Coronary artery (tissue), 2 donors: Measurements from ENCODE around the gene EFNB2.

Source experiments
- DNase-seq: peaks from one replicate; pipeline ENCODE4 v3.0.0-alpha.2; 2017; ENCODE audit warnings: low spot score
- H3K27ac ChIP-seq, 2 donors: fragments of 200-600 bp; sonication (generic); one replicate each; pipeline ENCODE4 v1.5.1; 2016 to 2019
- H3K4me3 ChIP-seq: fragments of 200-600 bp; sonication (generic); 2 replicates; pipeline ENCODE4 v1.5.1; 2016; ENCODE audit warnings: mild to moderate bottlenecking, moderate library complexity
- TF ChIP-seq, protein P1 (sequence below): fragments of 200-600 bp; sonication (generic); IDR thresholded peaks from one replicate; pipeline ENCODE4 v1.5.1; 2019; ENCODE audit warnings: antibody characterized with exemption

Gene EFNB2

DNA sequence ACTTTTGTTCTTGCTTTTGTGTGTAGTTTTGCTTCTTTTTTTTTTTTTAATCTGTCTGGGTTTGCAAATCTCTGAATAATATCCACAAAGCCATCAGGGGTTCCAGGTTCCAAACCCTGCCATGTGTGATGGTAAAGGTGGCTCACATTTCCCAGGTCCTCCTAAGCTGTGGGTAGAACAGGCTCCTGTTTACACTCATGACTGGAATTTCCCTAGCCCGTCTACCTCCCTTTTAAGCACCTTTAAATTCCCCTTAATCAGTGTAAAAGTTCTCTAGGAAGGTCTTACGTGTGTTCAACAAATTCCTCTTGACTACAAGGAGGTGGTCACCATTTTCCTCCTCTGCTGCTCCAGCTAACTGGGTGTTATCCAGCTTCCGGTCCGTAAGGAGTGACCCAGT, 62.8 kb downstream of the EFNB2 start:
- TF ChIP-seq, protein P1, sequence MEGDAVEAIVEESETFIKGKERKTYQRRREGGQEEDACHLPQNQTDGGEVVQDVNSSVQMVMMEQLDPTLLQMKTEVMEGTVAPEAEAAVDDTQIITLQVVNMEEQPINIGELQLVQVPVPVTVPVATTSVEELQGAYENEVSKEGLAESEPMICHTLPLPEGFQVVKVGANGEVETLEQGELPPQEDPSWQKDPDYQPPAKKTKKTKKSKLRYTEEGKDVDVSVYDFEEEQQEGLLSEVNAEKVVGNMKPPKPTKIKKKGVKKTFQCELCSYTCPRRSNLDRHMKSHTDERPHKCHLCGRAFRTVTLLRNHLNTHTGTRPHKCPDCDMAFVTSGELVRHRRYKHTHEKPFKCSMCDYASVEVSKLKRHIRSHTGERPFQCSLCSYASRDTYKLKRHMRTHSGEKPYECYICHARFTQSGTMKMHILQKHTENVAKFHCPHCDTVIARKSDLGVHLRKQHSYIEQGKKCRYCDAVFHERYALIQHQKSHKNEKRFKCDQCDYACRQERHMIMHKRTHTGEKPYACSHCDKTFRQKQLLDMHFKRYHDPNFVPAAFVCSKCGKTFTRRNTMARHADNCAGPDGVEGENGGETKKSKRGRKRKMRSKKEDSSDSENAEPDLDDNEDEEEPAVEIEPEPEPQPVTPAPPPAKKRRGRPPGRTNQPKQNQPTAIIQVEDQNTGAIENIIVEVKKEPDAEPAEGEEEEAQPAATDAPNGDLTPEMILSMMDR, result no peak
- no peak for DNase-seq
- Histone ChIP-seq H3K27ac (no peak overlapping the region), H3K4me3 (no peak overlapping the region)

DNA sequence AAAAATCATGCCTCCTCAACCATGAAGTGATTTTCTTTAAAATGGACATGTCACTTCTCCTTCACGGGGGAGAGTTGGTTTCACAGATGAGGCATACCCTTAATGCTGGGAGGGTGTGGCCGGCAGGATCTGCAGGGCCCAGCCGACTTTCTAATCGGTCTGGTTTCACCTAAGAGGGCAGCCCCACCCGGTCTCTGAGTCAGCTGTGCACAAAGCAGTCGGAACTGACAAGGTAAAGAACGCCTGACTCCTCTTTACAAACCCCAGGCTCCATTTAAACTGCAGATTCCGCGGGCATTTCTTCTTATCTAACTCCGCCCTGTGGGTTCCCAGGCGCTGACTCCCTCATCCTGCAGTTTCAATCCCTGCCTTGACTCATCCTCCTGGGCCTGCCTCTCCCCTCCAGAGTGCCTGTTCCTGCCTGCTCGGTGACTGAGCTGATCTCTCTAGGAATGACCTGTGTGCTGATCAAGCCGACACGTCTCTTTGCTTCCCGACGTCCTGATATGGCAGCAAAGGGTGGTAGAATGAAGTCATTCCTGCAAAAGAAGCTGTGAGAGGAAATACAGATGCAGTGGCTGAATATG, 63.4 kb downstream of the EFNB2 start:
- peak overlapping the region; percentile 41 for H3K4me3 ChIP-seq
- TF ChIP-seq, protein P1, result no peak
- no peak for DNase-seq

DNA sequence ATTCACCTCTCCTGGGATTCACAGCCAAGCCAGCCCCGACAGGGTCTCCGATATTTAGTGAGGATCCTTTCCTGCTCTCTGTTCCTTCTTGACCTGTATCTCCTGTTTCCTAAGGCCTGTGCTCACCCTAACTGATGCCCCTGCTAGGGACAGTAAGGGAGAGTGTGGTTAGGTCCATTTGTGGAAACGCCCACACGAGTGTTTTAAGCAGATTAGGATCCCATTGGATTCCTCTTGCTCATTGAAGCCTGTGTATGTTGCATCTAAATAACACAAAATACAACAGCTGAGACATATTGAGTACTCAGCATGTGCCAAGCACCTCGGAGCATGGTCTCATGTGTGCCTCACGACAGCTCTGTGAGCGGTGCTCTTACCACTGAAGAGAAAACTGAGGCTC, 64.9 kb downstream of the EFNB2 start:
- Histone ChIP-seq H3K4me3 (no peak overlapping the region), H3K27ac (no peak overlapping the region)
- peak; percentile 43 for DNase-seq
- TF ChIP-seq, protein P1, result no peak

More for the DNA sequence above, 63.4 kb downstream of the EFNB2 start:
- no peak overlapping the region for H3K27ac ChIP-seq

DNA sequence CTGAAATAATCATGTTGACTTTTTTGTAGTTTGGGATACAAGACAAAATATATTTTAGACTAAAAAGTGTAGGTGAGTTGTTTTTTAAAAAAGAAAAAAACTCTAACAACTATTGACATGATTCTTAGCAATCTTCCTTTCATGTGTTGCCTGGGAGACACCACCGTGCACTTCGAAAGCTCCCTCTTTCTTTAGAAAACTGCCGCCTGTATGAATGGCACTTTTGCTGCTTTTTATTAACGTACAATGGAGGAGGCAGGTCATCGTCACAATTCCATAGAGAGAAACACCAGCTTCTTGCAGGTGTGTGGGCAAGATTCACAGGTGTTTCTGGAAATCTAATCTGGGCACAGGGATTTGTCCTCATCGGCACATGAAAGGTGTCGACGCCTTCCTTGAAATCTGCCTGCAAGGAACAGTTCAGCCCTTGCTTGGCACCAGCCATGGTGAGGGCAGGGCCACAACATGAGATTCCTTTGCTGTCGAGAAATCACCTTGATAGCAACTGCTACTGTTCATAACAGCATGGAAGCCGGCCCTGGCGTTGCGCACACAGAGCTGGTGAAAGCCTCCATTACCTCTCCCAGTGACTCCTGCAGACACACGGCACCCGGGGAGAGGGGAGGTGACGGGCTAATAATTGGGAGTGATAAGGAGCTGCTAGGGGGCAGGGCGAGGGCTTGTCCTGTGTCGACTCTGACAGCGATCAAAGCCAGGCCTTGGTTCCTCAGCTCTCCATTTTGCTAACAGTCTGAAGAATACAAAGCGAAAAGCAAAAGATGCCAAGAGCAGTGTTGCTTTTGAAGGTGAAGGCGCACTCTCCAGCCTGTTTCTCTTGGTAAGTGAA, 66.5 kb downstream of the EFNB2 start:
- no peak overlapping the region for H3K27ac ChIP-seq
- no peak overlapping the region for H3K4me3 ChIP-seq
- peak; percentile 43 for DNase-seq
- TF ChIP-seq, protein P1, result no peak

DNA sequence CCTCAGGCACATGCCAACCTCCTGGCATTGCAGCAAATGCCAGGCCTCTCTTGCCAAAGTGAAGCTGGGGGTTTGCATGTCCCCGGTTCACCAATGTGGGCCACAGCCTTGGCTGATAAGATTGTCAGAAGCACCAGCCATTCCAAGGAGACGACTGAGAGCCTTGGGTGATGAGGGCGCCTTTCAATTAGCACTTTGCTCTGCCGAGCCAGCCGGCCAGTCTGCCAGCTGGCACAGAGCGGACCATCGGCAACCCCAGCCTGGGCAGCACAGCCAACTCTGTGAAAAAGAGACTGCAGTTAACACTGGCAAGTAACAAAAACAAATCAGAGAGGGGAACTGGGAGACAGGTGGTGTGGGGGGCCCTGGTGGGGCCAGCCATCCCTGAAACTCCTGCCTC, 67.3 kb downstream of the EFNB2 start:
- Histone ChIP-seq H3K27ac (no peak overlapping the region), H3K4me3 (peak overlapping the region; percentile 44)
- TF ChIP-seq, protein P1, result no peak
- peak; percentile 66 for DNase-seq

DNA sequence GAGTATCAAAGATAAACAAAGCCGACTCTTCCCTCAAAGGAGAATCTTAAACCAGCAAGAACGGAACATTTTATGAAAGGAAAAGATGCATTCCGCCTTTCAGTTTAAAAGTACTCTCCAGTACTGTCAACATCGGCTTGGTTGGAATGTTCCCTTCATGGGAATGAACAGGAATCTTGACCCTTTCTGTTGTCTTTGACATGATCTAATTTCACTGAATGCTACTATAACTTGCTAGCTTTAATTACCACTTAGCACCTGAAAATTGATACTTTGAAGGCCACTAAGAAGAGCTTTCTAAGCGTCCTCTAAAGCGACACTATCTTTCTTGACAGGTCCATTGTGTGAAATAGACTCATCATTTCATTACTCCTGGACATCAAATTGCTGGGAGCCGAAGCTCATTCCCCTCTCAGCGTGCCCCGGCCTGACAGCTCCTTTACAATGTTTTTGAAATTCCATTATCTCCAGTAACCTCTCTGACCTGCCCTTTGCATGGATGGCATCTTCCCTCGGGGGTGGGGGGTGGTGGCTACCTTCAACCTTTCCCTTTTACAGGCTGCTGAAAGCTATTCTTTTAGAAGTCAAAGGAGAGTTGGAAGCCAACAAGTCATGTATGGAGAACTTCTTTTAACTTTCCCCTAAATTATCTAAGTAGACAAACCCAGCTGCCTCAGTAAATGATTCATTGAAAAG, 67.9 kb downstream of the EFNB2 start:
- H3K27ac ChIP-seq, result no peak overlapping the region
- DNase-seq, result peak; percentile 24
- TF ChIP-seq, protein P1, result no peak
- H3K4me3 ChIP-seq, result peak overlapping the region; percentile 44
